K562 (cell line): ENCODE results near the gene HCRT. TPM values are rescaled to one million over a fixed set of nuclear protein-coding genes. Genes with fewer than 3 reads are reported as not detected.

ENCODE experiments used
- CTCF ChIP-seq, 3 experiments: IDR thresholded peaks in 2 of 3; conservative IDR thresholded peaks in 1 of 3; 2 replicates each; pipeline ENCODE4 v1.5.1; 2011 to 2012; ENCODE audit warnings: low read length in 3 of 3, mild to moderate bottlenecking in 3 of 3, control low read depth in 2 of 3, improper control_type of control experiment in 1 of 3, inconsistent platforms in 1 of 3, low read depth in 1 of 3, mixed read lengths in 1 of 3, moderate library complexity in 1 of 3; ENCODE audit not compliant: insufficient read depth in 2 of 3
- JUND ChIP-seq, 2 experiments: IDR thresholded peaks; 2 replicates in 1 of 2; 3 replicates in 1 of 2; pipeline ENCODE4 v1.6.1; 2011; ENCODE audit warnings: borderline replicate concordance in 2 of 2, low read depth in 2 of 2, low read length in 2 of 2, improper control_type of control experiment in 1 of 2, missing biosample characterization in 1 of 2, missing genetic modification characterization in 1 of 2, missing genetic modification reagents in 1 of 2
- MAX ChIP-seq: sonication (generic); formaldehyde crosslinking; IDR thresholded peaks from 2 replicates; pipeline ENCODE4 v1.9.0; 2022; ENCODE audit warnings: mild to moderate bottlenecking, missing genetic modification reagents
- REST ChIP-seq, 2 experiments: fragments of 450-650 bp; formaldehyde crosslinking in 1 of 2; IDR thresholded peaks; 2 replicates each; pipeline versions ENCODE4 v1.4.0 to v1.6.1; 2014 to 2020; ENCODE audit warnings: mild to moderate bottlenecking in 2 of 2, borderline replicate concordance in 1 of 2, low read depth in 1 of 2
- SRSF3 ChIP-seq: fragments of 200-400 bp; formaldehyde crosslinking; IDR thresholded peaks from 2 replicates; pipeline ENCODE4 v1.6.1; 2016; ENCODE audit warnings: mild to moderate bottlenecking, low read length, moderate library complexity; ENCODE audit not compliant: insufficient read depth
- SUPT5H ChIP-seq: fragments of 450-650 bp; IDR thresholded peaks from 2 replicates; pipeline ENCODE4 v1.6.1; 2016
- TRIM24 ChIP-seq, 2 experiments: fragments of 450-650 bp; IDR thresholded peaks; 2 replicates each; pipeline ENCODE4 v1.6.1; 2016
- ZBTB2 ChIP-seq: fragments of 450-650 bp; IDR thresholded peaks from 2 replicates; pipeline ENCODE4 v1.6.1; 2016; ENCODE audit warnings: antibody characterized with exemption
- polyA plus RNA-seq, 8 experiments: library from polyadenylated mRNA; depleted of rRNA in 4 of 8; stranded (reverse) in 5 of 8; unstranded in 3 of 8; fragments of >200 nt; fragmentation: Nextera tagmentation in 2 of 8; fragmentation: Illumina TruSeq in 1 of 8; extraction: Ambion mirVana in 2 of 8; extraction: Trizol in 1 of 8; gene quantifications; 2 replicates each; pipeline versions ENCODE4 v1.2.1 to v1.2.3, GENCODE V29; 2011 to 2014; ENCODE audit warnings: inconsistent platforms in 1 of 8, missing spikeins in 1 of 8
- total RNA-seq, 7 experiments: library from RNA; depleted of rRNA in 6 of 7; stranded (reverse); fragments of >200 nt in 6 of 7; fragmentation: Illumina TruSeq in 2 of 7; extraction: Trizol in 2 of 7; gene quantifications; 2 replicates each; pipeline versions ENCODE4 v1.2.1 to v1.2.3, GENCODE V29; 2011 to 2021; ENCODE audit warnings: low replicate concordance in 1 of 7
- TF ChIP-seq, protein P1 (sequence below): fragments of 450-650 bp; formaldehyde crosslinking; IDR thresholded peaks from 2 replicates; pipeline ENCODE4 v1.4.0; 2020; ENCODE audit warnings: mild to moderate bottlenecking, moderate library complexity

The HCRT gene
- total and polyA plus RNA-seq, 9 of the 15 experiments (the other 6 are each of a cell fraction or from before 2014, with no cell fraction given) = not detected

DNA sequence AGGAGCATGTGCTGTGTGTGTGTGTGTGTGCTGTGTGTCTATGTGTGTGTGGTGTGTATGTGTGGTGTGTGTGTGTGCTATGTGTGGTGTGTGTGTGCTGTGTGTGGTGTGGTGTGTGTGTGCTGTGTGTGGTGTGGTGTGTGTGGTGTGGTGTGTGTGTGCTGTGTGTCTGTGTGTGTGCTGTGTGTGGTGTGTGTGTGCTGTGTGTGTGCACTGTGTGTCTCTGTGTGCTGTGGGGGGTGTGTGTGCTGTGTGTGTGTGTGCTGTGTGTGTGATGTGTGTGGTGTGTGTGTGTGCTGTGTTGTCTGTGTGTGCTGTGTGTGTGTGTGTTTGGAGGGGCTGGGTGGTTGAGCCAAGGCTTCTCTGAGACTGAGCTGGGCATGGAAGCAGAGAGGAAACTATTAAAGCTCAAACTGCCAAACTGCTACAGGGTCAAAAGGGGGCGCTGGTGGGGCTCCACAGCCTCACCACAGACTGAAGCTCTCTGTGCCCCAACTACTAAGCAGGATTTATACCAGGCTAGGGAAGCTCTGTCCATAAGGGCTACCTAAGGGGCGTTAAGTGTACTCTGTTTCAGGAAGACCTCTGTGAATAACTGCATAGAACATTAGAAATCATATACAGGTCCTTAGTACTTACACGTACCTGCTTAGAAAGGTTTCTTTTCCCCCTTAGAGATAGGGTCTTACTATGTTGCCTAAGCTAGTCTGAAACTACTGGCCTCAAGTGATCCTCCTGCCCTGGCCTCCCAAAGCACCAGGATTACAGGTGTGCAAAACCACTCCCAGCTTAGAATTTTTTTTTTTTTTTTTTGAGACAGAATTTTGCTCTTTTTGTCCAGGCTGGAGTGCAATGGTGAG lies 36.9 kb upstream of the HCRT start (continued):
- TF ChIP-seq REST (IDR thresholded peaks at IDR 0.05; ENCODE audit: borderline replicate concordance) = peak; percentile 67; the same call in 1 of the 2 replicates
- no peak for TF ChIP-seq REST (CRISPR knock-in tag; IDR thresholded peaks at IDR 0.05; ENCODE audit: low read depth)
- TF ChIP-seq, protein P1, sequence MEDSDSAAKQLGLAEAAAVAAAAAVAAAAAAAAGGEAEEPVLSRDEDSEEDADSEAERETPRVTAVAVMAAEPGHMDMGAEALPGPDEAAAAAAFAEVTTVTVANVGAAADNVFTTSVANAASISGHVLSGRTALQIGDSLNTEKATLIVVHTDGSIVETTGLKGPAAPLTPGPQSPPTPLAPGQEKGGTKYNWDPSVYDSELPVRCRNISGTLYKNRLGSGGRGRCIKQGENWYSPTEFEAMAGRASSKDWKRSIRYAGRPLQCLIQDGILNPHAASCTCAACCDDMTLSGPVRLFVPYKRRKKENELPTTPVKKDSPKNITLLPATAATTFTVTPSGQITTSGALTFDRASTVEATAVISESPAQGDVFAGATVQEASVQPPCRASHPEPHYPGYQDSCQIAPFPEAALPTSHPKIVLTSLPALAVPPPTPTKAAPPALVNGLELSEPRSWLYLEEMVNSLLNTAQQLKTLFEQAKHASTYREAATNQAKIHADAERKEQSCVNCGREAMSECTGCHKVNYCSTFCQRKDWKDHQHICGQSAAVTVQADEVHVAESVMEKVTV (CRISPR knock-in tag) = peak; percentile 33; the same call in 1 of the 2 replicates
- 0 out of 2 replicates have a peak, but pooled peaks have one; percentile 42 for TF ChIP-seq SRSF3
- no peak for TF ChIP-seq MAX
- TF ChIP-seq JUND (IDR thresholded peaks at IDR 0.05; ENCODE audit: borderline replicate concordance, low read depth, low read length) = no peak
- peak; percentile 15; the same call in 1 of the 3 replicates for TF ChIP-seq JUND (tag; IDR thresholded peaks at IDR 0.05; ENCODE audit: borderline replicate concordance, low read depth, low read length)
- TF ChIP-seq TRIM24 (IDR thresholded peaks at IDR 0.05) = peak in 1 of 2 experiments; percentile 31; a peak in 1 of 4 replicates
- TF ChIP-seq SUPT5H = peak; percentile 58
- peak; percentile 76 to 89 (median 81) for TF ChIP-seq CTCF (IDR thresholded peaks at IDR 0.05 in 2 of 3, conservative IDR thresholded peaks at IDR 0.05 in 1 of 3; ENCODE audit: insufficient read depth in 2 of 3, low read depth in 1 of 3, low read length in 3 of 3)
- TF ChIP-seq ZBTB2 = peak; percentile 63; the same call in 1 of the 2 replicates
